ENCODE results near the gene FAM163B.

- TF ChIP-seq, protein P1, sequence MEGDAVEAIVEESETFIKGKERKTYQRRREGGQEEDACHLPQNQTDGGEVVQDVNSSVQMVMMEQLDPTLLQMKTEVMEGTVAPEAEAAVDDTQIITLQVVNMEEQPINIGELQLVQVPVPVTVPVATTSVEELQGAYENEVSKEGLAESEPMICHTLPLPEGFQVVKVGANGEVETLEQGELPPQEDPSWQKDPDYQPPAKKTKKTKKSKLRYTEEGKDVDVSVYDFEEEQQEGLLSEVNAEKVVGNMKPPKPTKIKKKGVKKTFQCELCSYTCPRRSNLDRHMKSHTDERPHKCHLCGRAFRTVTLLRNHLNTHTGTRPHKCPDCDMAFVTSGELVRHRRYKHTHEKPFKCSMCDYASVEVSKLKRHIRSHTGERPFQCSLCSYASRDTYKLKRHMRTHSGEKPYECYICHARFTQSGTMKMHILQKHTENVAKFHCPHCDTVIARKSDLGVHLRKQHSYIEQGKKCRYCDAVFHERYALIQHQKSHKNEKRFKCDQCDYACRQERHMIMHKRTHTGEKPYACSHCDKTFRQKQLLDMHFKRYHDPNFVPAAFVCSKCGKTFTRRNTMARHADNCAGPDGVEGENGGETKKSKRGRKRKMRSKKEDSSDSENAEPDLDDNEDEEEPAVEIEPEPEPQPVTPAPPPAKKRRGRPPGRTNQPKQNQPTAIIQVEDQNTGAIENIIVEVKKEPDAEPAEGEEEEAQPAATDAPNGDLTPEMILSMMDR (IDR thresholded peaks at IDR 0.05; ENCODE audit: insufficient read depth, low read length) = no peak
- TF ChIP-seq REST (IDR thresholded peaks at IDR 0.05; ENCODE audit: insufficient replicate concordance, low read depth) = no peak
- no peak for TF ChIP-seq POLR2AphosphoS5 (IDR thresholded peaks at IDR 0.05; ENCODE audit: low read depth)
- TF ChIP-seq GABPA (IDR thresholded peaks at IDR 0.05; ENCODE audit: low read depth) = no peak
These were observed 48.0 kb upstream of the FAM163B start for GRCh38 chr9:133657120-133657661.
